DMS114 treated with DMSO at 0.1 percent for 48 hours (cell line): Measurements from ENCODE around the gene TECTB.

Source experiments
- DNase-seq: peaks from one replicate; lab custom pipeline; 2025; ENCODE audit not compliant: unreplicated experiment; lab: John Stamatoyannopoulos, UW

Gene TECTB

DNA sequence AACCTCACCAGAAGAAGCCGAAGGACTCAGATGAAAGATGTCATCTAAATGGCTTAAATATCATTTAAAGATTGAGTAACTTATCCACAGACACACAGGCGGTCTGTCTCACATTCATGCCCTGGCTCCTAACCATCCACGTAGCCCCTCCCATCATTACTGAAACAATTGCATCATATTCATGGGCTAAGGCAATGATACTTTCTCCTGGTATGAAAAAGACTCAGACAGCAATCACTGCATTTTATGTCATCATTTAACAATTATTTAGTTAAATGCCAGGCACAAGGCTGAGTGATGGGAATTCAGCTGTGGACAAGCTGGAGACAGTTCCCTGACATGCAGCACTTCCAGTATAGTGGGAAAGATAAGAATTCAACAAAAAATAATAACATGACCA lies 11.2 kb upstream of the TECTB start:
- no peak for DNase-seq

DNA sequence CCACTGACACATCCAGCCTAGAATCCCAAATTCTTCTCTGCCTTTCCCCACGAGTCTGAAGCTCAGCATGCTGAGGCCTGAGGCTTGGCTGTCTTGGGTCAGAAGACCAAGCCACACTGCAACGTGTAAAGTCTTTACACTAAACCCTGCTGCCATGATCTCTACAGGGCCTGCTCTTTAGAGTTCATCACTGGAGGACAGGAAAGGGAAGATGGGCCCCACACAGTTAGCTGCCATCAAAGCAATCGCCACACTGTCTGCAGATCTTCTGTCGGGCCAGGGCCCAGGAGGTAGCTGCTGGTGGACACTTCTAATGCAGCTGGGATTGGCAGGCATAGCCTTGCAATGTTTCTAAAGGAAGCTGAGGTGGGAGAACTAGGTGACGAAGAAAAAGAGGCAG lies 8.4 kb upstream of the TECTB start:
- DNase-seq = no peak

DNA sequence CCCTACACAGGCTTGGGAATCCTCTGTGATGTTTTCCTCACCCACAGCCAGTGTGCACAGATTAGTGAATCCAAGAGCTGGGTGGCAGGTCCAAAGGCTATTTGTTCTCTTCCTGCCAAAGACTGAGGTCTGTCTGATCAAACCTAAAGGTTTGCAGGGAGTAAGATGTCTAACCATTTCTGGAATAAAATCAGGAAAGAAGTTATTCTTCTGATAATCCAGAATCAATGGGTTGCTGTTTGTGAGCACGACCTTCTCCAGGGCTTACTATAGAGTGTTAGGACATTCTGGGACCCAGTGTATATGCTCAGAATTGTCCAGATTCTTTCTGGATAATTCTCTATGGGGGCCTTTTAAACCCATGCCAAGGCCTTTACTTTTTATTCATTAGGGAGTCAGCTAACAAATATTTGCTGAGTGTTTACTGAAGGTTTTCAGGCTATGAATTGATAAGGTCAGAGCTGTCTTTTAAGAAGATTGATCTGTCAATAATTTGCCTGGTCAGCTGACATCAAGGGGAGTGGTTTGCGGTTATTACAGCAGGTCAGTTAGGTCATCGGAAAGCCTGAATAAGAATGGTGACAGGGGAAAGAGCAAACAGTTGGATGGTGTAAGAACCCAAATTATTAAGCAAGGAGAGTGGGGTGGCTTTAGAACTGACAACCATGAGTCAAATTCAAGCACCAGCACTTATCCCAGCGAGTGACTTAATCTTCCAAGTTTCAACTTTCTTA lies 7.5 kb upstream of the TECTB start:
- no peak for DNase-seq

DNA sequence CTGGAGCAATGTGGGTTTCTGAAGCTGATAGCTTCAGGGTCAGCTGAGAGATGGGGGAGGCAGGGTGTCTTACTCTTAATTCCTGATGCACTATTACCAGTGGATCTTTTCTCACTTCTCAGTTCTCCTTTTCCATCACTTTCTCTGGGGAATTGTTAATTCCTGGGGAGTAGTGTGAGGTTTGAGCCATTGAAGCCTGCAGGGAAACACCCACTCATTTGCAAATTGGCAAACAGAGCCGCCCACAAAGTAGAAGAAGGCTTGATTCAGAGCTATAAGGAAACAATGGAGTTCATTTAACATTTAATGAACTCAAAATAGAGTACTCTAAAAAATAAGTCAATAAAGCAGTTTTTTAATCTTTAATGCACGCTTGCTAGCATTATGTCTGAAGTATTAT lies 4.3 kb upstream of the TECTB start:
- no peak for DNase-seq

DNA sequence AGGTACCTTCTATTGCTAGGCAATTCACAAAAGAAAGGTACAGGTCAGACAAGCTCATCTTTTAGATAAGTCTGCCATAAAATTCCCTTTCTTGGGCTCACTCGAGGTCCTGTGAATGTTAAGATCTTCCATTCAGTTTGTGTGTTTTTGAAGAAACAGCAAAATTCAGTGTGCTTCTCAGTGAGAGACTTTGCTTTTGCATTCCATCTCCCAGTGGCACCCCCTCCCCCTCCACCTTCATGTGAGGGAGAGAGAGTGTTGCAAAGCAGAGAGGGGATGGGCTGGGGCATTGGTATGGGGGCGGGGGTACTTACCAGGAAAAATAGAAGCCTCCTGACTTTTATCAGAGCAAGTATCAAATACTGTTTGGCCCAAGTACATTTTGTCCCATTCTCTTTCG lies 3.8 kb upstream of the TECTB start:
- DNase-seq = no peak

DNA sequence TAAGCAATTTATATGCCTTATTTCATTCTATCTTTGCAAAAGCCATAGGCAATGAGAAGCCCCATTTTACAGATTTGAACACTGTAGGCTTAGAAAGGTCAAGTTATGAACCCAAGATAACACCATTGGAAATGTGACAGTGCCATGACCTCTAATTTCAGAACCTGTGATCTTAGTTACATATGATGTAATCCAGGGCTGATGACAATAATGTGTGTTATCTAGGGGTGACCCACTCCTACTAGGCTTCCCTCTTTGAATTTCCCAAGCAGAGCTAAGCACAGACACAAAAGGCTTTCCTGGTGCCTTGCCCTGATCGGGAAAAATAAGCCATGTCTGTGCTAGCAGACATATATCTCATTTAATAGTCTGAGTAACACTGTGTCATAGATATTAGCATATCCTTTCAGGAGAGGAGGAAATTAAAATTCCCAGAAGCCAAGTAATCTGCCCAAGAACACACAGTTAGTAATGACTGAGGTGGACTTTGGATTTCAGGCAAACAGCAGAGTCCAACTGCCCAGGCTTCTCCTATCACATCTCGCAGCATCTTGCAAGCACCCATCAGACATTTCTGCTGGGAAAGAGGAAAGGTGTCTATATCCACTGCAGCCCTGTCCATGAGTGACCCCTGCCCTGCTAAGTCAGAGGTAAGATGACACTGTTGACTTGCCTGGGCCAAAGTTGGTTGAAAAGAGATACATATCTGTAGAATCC lies 2.8 kb upstream of the TECTB start:
- DNase-seq = no peak

DNA sequence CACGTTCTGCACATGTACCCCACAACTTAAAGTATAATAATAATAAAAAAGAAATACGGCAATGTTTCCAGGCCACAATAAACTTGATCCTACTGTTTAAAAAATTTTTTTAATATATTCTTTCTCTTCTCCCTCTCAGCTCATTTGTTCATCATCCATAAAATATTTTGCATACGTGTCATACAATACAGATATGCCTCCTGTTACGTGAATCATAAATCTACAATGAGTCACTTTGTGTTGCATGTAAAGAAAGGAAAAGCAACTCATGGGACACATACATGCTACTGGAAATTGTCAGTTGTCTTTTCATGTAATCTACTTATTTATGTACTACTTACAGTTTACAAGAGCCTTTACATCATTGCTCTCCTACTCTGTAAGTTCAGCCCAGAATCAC lies 1.1 kb upstream of the TECTB start:
- no peak for DNase-seq

DNA sequence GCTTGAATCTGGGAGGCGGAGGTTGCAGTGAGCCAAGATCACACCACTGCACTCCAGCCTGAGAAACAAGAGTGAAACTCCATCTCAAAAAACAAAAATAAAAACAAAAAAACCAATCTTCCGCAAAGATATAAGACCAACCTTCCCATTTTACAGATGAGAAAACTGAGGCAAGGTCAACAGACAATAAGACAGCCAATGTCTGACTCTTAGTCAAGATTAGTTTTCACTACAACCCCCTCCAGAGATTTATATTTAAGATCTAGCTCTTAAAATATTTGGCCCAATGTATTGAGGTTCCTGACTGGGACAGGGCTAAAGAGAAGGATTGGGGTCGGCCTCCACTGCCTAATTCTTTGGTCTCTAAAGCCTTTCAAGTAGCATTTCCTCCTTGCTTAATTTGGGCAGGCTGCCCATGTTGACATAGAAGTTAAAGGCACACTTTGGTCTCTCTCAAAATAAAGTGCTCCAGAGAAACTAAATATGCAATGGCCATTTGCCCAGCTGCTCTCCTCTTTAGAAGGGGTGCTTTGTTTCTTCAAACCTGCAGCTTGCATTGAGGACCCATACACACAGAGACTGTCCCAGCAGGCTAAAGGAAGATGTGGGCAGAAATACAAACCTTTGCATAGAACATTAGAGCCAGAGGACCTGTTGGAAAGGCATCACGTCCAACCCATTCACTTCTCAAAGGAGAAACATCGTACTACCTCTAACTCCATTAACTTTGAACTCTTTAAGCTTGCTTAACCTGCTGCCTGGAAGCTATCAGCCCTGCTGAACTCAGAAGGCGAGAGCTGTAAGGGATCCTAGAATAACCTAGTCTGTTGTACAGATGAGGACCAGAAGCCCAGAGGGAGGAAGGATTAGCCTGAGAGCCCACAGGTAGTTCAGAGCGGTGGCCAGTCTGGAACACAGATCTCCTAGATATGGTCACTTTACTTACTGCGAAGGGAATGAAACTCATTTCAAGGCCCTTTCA lies 3.9 kb downstream of the TECTB start:
- no peak for DNase-seq

DNA sequence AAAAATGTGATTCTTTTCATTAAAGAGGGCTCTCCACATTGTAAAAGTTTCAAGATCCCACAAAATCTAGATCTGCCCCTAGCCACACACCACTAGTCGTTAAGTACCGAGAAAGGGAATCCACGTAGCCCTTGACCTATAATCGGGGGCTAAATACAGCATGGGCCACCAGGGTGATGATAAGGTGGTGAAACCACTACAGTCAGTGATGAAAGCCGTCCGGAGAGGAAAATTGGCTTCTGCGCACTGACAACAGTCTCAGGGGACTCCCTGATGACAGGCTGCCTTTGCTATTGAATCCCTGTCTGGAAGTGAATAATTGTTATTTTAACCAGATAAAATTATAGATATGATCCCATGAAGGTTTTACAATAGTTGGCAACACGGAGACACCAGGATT lies 4.6 kb downstream of the TECTB start:
- no peak for DNase-seq

DNA sequence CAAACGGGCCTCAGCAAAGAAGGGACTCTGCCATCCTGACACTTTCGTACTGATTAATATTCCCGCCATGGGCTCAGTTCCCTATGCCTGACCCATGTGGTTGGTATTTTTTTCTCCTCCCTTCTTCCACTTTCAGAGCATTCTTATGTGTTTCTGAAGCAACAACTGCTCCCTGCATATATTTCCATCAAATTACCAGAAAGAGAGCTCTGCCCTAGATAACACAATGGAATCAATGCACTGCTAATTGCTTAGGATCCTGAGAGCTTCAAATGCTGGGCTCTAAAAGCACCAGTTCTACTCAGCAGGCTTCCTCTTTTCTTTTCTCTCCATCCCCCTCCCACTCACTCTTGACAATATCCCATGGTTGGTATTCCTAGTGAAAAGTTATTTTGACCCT lies 5.3 kb downstream of the TECTB start:
- no peak for DNase-seq

DNA sequence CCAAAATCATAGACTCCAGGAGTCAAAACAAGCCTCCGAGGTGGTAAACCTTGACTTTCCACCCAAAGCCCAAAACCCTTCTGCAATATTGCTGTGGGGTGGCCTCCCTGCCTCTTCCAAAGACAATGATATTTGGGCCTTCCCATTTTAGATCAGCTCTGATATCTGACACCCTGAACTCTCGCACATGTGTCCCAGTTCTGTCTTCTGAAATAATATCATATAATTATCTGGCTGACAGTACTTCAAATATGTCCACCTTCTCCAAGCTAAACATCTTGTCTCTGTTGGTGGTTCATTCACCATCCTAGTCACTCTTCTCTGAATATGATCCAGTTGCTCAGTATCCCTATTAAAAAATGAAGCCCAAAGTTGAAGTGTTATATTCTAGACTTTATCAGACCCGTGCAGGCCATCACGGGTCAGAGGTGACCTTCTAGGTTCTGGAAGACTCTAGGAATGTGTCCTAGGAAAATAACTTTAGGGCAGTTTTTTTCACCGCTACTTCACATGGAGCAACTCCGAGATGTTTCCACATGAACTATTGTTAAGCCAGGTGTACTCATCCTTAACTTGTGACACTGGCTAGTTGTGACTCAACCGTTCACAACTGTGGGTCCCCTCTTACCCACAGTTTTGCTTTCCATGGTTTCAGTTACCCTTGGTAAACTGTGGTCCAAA lies 6.3 kb downstream of the TECTB start:
- DNase-seq = no peak

DNA sequence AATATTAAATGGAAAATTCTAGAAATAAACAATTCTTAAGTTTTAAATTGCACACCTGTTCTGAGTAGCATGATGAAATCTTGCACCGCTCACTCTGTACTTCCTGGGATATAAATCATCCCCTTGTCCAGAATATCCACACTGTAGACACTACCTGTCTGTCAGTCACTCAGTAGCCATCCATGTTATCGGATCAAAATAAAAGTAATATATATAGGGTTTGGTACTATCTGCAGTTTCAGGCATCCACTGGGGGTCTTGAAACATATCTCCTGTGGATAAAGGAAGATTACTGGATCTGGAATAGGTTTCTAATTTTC lies 6.8 kb downstream of the TECTB start:
- no peak for DNase-seq

DNA sequence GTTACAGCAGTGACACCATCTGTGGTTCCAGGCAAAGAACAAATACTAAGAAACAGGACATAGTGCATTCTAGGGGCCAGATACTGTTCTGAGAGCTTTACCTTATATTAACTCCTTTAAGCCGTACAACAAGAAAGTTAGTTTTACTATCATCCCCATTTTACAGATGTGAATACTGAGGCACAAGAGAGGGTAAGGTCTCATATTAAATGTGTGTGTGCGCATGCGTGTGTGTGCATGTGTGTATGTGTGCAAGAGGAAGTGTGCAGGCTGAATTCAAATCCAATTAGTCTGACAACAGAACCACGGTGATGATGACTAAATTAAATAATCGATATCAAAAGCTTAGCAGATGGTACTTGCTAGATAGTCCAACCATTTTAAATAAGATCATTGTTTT lies 11.0 kb downstream of the TECTB start:
- no peak for DNase-seq

DNA sequence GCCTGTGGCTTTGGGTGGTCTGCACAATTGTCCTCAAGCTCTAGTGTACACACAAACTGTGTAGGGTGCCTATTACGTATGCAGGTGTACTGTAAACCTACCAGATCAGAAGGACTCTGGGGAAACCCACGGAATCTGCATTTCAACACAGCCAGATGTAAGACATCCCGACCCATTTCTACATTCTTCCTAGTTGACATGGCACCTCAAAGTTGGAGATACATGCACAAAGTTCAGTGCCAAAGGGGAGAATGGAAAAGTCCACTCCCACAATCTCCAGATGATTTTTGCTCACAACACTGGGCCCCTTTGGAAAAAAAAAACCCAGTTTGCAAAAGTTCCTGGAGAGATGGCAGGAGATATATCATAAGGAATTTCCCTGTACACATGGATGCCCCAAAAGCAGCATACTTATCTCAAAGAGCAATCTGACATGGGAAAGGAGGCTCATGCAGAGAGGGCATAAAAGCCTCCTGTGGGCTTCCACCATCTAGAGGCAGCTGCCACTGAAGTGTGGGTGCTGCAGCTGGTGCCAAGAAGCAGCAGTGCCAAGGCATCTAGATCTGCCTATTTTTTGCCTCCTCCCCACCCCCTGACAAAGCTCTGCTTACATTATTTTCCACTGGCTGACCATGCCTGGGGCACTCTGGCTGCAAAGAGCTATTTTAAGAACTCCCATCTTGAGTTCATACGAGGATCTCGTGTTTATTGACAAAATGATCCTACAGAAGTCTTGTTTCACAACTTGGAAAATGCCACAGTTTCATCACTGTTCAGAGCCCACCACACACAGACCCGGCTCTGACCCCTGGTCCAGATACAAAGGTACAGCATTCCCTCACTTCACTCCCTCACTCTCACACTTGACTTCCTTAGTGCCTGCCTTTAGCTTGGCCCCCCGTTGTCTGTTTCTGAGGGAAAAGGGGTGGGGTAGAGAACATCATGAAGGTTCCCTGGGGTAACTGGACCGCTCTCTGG lies 12.9 kb downstream of the TECTB start:
- no peak for DNase-seq

DNA sequence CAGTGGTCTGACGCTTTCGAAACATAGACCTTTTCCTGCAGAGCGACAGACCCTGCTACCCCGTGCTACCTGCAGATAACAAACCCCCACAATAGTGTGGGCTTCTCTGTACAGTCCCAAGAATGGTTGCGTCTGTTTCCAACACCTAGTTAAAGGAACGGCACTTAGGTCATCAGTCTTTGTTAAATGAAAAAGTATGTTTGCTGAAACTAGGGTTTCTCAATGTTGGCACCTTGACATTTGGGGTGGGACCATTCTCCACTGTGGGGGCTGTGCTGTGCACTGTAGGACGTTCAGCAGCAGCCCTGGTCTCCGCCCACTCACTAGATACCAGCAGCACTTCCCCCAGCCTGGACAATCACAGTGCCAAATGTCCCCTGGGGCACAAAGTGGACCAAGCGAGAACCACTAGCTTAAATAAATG lies 13.7 kb downstream of the TECTB start:
- no peak for DNase-seq

DNA sequence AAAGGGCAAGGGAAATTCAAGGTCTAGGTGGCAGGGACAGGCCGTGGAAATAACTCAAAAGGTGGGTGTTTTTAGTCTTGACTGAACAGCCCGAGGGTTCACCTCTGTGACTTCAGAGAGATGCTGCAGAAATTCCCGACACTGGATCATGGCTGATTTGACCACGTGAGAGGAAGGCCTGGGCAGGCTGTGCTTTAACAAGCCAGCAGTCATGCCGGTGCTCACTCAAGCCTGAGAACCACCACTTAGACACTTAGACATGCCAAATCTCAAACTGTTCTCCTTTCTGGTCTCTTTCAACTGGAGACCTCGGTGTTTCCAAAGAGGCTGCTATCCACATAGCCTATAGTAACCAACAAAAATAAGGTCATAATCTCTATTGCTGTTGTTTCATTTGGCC lies 15.4 kb downstream of the TECTB start:
- no peak for DNase-seq

DNA sequence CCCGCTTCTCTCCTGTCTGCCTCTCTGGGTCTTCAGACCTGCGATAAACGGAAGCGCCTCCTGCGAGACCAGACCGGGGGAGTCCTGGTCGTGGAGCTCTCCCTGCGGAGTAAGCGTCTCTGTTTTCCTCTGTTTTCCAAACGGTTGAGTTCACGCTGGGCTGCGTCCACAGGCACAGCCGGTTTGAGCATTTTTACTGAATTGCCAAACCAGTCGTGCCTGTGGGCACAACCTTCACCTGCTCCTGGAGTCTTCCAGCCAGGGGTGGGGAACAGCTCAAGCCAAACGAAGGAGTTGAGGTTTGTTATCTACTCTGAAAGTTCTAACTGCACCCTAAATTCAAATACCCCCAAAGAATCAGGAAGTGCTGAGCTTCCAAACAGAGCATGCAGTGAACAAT lies 16.3 kb downstream of the TECTB start:
- no peak for DNase-seq

DNA sequence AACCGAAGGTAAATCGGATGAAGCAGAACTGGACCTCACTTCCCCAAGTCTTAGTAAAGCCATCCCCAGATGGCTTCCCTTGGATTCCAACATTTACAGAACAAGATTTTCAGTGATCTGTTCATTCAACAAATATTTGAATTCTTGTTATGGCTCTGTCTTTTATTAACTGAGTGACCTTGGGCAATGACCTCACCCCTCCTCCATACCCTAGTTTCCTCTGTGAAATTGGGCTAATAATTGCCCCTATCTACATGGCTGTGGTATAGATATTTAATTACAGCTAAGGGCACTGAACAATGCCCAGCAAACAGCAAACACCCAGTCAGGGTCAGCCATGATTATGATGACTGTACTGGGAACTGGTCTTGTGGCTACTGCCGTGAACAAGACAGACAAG lies 19.1 kb downstream of the TECTB start:
- DNase-seq = no peak

DNA sequence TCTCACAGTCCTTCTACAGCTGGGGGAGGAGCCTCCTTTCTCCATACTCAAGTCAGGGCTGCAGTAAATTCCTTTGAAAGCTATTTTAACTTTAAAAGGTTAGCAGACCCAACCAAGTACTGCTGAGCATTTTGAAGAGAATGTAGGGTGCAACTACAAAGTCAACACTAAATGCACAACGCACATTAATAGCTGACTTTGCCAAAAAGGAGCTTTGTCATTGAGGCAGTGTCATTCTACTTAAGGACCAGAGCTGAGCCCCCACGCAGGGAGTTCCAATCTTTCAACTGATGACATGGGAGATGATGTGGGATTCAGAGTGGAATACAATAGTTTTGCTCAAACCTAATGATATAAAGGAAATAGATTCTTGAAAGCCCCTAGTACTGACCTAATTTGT lies 20.3 kb downstream of the TECTB start:
- DNase-seq = no peak

DNA sequence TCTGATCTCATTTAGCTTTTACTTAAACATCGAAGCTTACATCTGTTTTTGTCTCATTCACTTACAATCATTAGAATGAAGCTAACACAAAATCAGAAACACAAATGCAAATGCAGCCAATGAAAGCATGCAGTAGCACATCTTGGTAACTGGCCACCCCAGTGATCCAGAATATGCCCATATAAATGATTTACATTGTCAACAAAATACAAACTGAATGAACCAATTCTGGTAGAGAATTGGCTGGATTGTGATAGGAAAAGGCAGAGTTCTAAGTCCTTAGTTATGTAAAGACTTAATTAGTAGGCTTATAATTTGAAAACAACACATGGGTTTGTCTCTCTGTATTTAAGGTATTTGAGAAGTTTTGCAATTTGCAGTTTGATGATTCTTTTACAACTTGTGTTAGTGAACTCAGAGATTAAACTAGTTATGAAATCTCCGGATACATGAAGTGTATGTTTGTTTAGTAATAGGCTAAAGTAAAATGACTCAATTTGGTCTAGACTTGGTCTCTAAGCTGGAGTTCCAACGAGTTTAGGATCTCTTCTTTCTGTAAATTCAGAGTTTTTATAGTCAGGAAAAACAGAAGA lies 21.2 kb downstream of the TECTB start:
- DNase-seq = no peak
